Mucosa of stomach (tissue), 1 donor: ENCODE measurements around the gene CDK5RAP3.
A peak's percentile ranks its signal among the peaks of the same experiment; 100 is the strongest.

Source experiments
- H3K27me3 ChIP-seq: one replicate; pipeline ENCODE4 v1.7.0; 2013; ENCODE audit warnings: mild to moderate bottlenecking, low read length; ENCODE audit not compliant: control insufficient read depth, insufficient read depth
- H3K36me3 ChIP-seq: one replicate; pipeline ENCODE4 v1.7.0; 2013; ENCODE audit warnings: low read length; ENCODE audit not compliant: control insufficient read depth, insufficient read depth
- H3K4me1 ChIP-seq: one replicate; pipeline ENCODE4 v1.7.0; 2013; ENCODE audit warnings: mild to moderate bottlenecking, low read length; ENCODE audit not compliant: control insufficient read depth, insufficient read depth
- H3K4me3 ChIP-seq: one replicate; pipeline ENCODE4 v1.7.0; 2013; ENCODE audit warnings: low read length
- H3K9ac ChIP-seq: one replicate; pipeline ENCODE4 v1.7.0; 2013; ENCODE audit warnings: mild to moderate bottlenecking, low read length, moderate library complexity
- H3K9me3 ChIP-seq: one replicate; pipeline ENCODE4 v1.7.0; 2013; ENCODE audit warnings: mild to moderate bottlenecking, low read length, moderate library complexity; ENCODE audit not compliant: control insufficient read depth
- donor health status: Pancreatic carcinoma.

CDK5RAP3 gene

DNA sequence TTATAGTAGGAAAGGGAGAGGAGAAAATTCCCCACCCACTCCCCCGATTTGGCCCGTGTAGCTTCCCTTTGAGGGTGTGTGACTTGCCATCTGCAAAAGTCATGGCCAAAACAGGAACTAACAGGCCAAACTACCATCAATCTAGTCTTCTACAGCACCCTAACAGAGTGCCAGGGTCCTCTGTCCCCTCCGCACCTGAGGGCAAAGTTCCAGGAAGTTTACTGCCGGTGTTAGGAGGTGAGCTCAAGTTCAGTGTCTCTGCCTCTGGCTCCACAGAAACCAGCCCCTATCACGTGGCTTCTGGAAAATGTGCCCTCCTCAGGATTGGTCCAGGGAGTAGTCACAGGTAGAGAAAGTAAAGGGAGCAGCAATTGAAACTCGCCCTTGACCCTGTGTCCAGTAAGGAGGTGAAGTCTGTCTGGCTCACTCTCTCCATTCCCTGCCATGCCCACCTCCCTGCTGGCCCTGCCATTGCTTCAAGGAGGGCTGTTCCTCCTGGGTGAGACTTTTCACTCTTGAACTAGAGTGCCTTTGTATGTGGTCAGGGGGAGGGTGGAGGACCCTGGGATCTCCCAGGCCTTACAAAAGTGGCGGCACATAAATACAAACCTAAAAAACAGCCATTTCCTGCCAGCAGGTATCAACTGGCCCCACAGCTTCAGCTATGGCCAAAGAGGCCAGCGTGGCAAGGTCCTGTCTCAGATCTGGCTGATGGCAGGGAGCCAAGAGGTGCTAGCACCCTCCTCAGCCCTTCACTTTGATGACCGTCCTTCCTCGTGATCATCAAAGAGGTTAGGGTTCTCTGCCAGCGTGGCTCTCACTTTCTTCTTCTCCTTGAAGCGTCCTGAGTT is 18.5 kb upstream of the CDK5RAP3 start:
- no peaks in the 10 kb centered on the region for H3K9me3 ChIP-seq
- peak overlapping the region; percentile 84 for H3K9ac ChIP-seq
- peaks cover 64% of the 10 kb centered on the region for H3K4me1 ChIP-seq
- H3K4me3 ChIP-seq, result no peak overlapping the region
- peaks cover 15% of the 10 kb centered on the region for H3K36me3 ChIP-seq
- H3K27me3 ChIP-seq, result no peaks in the 10 kb centered on the region

DNA sequence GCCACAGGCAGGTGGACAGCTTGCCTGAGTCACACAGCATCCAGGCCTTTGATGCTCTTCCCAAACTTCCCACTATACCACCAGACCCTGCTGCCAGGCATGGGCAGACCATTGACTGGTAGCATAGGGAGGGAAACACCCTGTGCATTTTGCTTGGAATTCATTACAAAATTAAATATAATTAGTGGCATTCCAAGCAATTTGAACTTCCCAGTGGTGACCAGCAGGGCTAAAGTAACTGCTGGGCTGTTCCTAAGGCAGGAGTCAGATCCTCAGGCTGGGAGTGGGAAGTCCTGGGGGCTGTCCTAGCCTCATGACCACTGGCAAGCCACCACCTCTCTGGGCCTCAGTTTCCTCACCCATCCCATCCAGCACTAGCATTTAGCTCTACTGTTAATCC is 17.0 kb upstream of the CDK5RAP3 start:
- peaks cover 63% of the 10 kb centered on the region for H3K4me1 ChIP-seq
- no peaks in the 10 kb centered on the region for H3K9me3 ChIP-seq
- peaks cover 10% of the 10 kb centered on the region for H3K36me3 ChIP-seq
- H3K9ac ChIP-seq, result peak overlapping the region; percentile 84
- peak overlapping the region; percentile 57 for H3K4me3 ChIP-seq
- H3K27me3 ChIP-seq, result no peaks in the 10 kb centered on the region

DNA sequence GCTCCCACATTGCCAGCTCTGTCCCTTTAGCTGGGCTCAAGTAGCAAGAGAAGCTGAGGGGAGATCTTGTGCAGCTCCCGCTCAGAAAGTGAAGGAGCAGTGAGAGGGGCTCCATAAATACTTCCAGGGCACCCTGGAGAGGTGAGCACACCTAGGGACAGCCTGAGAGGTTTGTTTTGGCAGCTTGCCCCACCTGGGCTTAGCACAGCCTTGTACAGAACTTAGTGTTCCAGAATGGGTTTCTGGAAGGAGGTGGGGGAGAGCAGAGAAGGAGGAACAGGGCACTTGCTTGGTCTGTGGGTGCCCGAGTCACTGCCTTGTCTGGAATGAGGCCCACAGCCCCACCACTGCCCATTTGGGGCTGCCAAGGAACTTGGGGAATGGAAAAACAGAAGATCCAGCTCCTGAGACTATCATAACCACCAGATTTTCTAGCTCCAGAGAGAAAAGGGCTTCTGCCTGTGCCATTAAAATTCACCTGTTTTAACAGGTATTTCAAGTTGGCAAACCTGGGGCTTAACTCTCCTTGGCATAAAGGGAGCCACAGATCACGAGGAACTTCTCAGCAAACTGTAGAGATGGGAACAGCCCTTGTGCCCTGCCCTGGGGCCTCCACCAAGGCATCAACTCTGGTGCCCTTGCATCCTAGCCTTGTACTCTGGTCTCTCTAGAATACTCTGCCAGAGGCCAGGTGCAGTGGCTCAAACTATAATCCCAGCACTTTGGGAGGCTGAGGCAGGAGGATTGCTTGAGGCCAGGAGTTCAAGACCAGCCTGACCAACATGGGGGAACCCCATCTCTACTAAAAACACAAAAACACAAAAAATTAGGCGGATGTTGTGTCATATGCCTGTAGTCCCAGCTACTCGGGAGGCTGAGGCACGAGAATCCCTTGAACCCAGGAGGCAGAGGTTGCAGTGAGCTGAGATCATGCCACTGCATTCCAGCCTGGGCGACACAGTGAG is 15.1 kb upstream of the CDK5RAP3 start:
- Histone ChIP-seq H3K9me3 (no peaks in the 10 kb centered on the region), H3K4me1 (peaks cover 61% of the 10 kb centered on the region), H3K27me3 (no peaks in the 10 kb centered on the region), H3K36me3 (peaks cover 5% of the 10 kb centered on the region), H3K9ac (peak overlapping the region; percentile 84), H3K4me3 (peak overlapping the region; percentile 56)

DNA sequence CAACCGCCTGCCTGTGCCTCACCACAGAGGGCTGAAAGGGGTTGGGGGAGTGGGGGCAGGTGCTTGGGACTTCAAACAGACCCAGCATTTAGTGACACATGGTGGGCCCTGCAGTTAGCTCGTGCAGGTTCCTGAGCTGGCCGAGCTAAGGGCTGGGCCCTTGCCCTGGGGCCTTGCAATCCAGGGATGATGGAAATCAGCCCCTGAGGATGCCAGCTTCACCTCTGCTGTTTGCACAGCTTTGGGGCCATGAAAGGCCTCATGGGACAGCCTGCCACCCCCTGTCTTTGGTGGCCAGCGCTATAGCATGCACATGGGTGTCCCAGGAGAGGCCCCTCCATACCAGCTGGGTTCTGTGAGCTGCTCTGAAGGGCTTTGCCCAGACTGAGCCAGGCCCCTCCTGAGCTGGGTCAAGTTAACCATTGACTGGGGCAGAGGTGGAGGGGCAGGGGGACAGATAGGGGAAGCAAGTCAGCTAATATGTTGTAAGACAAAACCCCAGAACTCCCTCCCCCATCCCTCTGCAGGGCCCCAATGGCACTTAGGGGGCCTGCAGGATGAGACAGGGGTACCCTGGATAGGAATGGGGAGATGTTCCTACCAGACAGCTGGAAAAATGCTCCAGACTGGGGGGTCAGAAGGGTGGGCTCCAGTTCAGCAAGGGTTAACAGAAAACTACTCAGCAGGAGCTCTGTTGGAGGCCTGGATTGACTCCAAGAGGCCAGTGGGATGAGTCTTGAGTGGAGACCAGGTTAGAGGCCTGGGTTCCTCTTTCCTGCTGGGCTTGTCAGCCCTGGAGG is 13.9 kb upstream of the CDK5RAP3 start:
- no peaks in the 10 kb centered on the region for H3K36me3 ChIP-seq
- peak overlapping the region; percentile 84 for H3K9ac ChIP-seq
- H3K27me3 ChIP-seq, result no peaks in the 10 kb centered on the region

DNA sequence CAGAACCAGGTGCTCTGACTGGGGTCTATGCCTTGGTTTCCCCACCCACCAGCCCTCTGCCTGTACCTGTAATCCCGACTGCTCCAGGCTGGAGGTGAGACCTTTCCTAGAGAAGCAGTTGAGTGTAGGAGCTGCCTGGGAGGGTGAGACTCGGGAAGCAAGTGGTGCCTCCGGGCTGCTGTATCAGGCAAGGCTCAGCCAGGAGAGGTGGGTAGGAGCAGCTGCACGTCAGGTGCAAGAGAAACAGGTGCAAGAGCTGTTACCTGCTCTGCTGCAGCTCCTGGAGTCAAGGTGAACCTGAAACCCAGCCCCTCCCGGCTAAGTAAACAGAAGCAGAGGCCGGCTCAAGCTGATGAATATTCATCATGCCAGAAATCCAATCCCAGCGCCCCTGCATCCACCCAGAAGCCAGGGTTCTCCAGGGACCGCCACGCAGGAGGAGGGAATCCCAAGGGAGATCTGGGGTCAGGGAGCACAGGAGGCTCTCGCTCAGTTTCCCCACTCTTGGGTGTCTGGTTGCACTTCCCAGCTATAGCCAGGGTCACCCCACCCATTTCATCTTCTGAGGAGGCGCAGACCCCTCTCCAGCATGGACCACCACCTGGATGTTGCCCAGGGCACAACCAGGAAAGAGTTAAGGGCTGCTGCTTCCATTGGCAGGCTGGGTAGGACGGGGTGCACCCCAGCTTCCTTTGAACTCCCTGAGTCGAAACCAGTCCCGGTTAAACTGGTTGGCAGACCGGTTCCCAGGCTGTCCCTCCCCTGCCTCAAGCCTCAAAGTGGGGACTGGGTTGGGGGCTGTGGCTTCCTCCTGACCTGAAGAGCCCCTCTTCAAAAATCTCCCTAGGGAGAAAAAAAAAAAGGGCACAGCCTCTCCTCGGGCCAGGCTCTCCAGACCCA is 13.1 kb upstream of the CDK5RAP3 start, which contains the start of gene PRR15L:
Gene PRR15L (minus strand): TSS at position 293 of the 900 bp plus-strand sequence. CDS start 4,649 bp downstream, outside the sequence.
- Histone ChIP-seq H3K4me1 (peaks cover 55% of the 10 kb centered on the region), H3K27me3 (no peaks in the 10 kb centered on the region), H3K4me3 (peak within 1 kb of the TSS; percentile 56), H3K9me3 (no peaks in the 10 kb centered on the region), H3K9ac (peak within 1 kb of the TSS; percentile 84), H3K36me3 (no peaks in the 10 kb centered on the region)

More for the DNA sequence above, 13.9 kb upstream of the CDK5RAP3 start:
- Histone ChIP-seq H3K4me1 (peaks cover 61% of the 10 kb centered on the region), H3K4me3 (peak overlapping the region; percentile 56), H3K9me3 (no peaks in the 10 kb centered on the region)

DNA sequence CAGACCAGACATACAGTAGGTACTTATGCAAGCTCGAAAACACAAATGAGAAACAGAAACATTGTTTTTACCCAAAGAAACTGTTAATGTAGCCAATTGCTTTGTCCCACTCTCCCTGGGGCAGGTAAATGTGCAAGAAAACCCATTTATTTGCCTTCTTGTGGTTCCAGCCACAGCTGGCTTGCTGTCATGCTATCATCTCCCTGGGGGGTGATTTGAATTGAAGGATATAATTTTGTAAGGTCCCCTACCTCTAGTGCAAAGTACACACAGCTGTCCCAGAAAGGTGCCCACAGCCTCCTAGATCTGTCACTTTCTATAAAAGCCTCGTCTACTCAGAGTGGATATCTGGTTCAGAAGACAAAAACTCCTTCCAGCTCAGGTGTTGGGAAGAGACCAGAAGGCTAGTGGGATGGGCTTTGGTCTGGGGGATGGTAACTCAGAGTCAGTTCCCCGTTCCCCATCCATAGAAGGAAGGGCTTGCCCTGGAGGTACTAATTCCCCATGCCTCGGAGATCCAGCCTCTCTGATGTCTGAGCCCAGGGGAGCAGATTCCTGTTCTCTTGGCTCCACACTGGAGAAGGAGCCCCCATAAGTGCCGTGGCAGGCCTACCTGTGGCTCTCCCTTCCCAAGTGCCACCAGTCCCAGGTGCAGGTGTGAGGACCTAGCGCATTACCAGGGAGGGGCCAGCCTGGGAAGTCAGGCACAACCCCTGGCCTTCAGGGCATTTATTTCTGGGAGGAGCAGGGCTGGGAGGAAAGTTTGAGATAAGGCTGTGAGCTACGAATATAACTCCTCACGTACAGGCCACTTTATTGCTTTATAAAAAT is 10.9 kb upstream of the CDK5RAP3 start:
- peaks cover 57% of the 10 kb centered on the region for H3K4me1 ChIP-seq
- no peaks in the 10 kb centered on the region for H3K36me3 ChIP-seq
- H3K4me3 ChIP-seq, result peak overlapping the region; percentile 29

DNA sequence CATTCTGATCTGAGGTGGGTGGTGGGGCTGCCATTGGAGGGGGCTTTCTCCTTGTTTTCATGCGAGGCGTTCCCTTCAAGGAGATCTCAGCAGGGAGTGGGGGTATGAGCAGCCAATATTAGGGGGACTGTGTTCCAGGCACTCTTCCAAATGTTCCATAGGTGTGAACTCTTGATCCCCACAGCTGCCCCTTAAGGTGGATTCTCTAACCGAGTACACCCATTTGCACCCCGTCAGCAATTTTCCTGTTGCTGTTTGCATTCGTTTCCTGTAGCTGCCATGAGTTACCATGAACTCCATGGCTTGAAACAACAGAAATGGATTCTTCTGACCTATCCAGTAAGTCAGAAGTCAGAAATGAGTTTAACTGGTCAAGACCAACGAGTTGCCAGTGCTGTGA is 9.5 kb upstream of the CDK5RAP3 start:
- no peaks in the 10 kb centered on the region for H3K36me3 ChIP-seq
- H3K4me3 ChIP-seq, result no peak overlapping the region
- no peak overlapping the region for H3K9ac ChIP-seq
- H3K9me3 ChIP-seq, result no peaks in the 10 kb centered on the region
- no peaks in the 10 kb centered on the region for H3K27me3 ChIP-seq
- peaks cover 69% of the 10 kb centered on the region for H3K4me1 ChIP-seq

More for the DNA sequence above, 10.9 kb upstream of the CDK5RAP3 start:
- Histone ChIP-seq H3K9ac (peak overlapping the region; percentile 84), H3K9me3 (no peaks in the 10 kb centered on the region), H3K27me3 (no peaks in the 10 kb centered on the region)

DNA sequence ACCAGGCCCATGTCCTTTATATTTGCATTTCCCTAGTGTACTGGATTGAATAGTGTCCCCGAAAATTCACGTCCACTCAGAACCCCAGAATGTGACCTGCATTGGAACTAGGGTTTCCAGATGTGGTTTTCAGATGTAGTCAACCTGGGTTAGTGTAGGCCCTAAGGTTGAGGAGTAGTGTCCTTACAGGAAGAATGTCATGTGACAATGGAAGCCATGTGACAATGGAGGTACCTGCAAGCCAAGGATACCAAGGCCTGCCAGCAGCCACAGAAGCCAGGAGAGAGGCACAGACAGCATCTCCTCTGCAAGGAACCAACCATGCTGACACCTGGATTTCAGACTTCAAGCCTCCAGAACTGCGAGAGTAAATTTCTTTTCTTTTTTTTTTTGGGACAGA is 8.0 kb upstream of the CDK5RAP3 start:
- H3K36me3 ChIP-seq, result no peaks in the 10 kb centered on the region
- H3K4me1 ChIP-seq, result peaks cover 79% of the 10 kb centered on the region
- H3K9ac ChIP-seq, result no peak overlapping the region
- H3K27me3 ChIP-seq, result no peaks in the 10 kb centered on the region
- H3K4me3 ChIP-seq, result no peak overlapping the region
- H3K9me3 ChIP-seq, result no peaks in the 10 kb centered on the region

DNA sequence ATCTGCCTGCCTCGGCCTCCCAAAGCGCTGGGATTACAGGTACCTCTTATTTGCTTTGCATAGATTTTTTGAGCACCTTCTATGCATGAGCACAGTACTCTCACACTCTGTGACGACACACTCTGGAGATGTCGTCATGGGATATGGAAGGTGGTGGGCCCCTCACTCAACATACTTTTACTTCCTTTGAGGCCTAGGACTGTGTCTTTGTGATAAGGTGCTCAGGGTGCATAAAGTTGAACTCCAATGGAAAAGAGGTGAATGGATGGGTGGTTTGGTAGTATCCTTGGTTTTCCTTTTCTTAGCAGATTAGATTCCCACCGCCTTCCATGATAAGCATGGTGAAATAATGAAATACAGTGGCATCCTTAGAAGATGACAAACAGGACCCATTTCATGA is 6.1 kb upstream of the CDK5RAP3 start:
- H3K36me3 ChIP-seq, result no peaks in the 10 kb centered on the region
- H3K9me3 ChIP-seq, result no peaks in the 10 kb centered on the region
- H3K9ac ChIP-seq, result no peak overlapping the region
- no peak overlapping the region for H3K4me3 ChIP-seq
- H3K4me1 ChIP-seq, result peaks cover 64% of the 10 kb centered on the region
- no peaks in the 10 kb centered on the region for H3K27me3 ChIP-seq

DNA sequence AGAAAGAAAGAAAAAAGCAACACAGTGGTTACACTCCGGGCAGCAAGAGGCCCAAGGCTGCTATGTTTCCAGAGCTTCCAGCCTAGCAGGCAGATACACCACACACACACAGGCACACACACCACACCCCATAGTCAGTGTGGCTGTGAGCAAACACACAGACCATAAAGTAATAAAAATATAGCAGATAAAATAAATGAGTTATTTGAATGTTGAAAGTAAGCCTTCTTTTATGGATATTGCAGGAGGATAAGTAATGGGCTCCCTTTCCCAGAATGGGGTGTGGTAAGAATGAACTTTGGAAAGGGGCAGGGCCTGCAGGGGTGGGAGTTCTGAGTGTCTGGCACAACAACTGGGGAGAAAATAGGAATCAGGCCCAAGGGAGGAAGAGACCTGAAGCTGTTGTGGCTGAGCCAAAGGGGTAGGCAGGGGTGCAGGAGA is 4.8 kb upstream of the CDK5RAP3 start:
- no peaks in the 10 kb centered on the region for H3K27me3 ChIP-seq
- peak overlapping the region; percentile 30 for H3K9ac ChIP-seq
- H3K4me3 ChIP-seq, result no peak overlapping the region
- peaks cover 62% of the 10 kb centered on the region for H3K4me1 ChIP-seq
- no peaks in the 10 kb centered on the region for H3K36me3 ChIP-seq
- no peaks in the 10 kb centered on the region for H3K9me3 ChIP-seq
